Caco-2 (cell line): ENCODE measurements around the gene YWHAG. TPM values are rescaled to one million over a fixed set of nuclear protein-coding genes. Genes with fewer than 3 reads are reported as not detected.

Experiments used
- BruUV-seq: library from RNA; stranded (reverse); fragments of 400-500 nt; replicated peaks from 2 replicates; lab custom pipeline; 2021; lab: Mats Ljungman, UMichigan
- CTCF ChIA-PET: fragments of 300-600 bp; sonication (Branson Sonifier 250); formaldehyde crosslinking; loops from one replicate; lab custom pipeline; 2022; ENCODE audit warnings: antibody characterized with exemption; lab: Charles Lee
- POLR2A ChIA-PET: fragments of 300-600 bp; sonication (Branson Sonifier 250); formaldehyde crosslinking; loops from one replicate; lab custom pipeline; 2022; ENCODE audit warnings: antibody characterized with exemption; lab: Charles Lee
- DNase-seq, 2 experiments: peaks; one replicate each; pipeline versions ENCODE4 v3.0.0 to v3.0.0-alpha.2; 2020 to 2022
- H3K27me3 ChIP-seq: replicated peaks from 2 replicates; pipeline ENCODE4 v1.6.0; 2011; ENCODE audit warnings: low read length; ENCODE audit not compliant: control insufficient read depth, insufficient read depth
- H3K36me3 ChIP-seq: 2 replicates; pipeline ENCODE4 v1.5.1; 2011; ENCODE audit warnings: low read length; ENCODE audit not compliant: control insufficient read depth, insufficient read depth
- H3K4me1 ChIP-seq: fragments of 250-450 bp; sonication (Bioruptor Pico); 2 replicates; pipeline ENCODE4 v1.5.1; 2020; ENCODE audit warnings: mild to moderate bottlenecking
- H3K4me3 ChIP-seq: 2 replicates; pipeline ENCODE4 v1.5.1; 2011; ENCODE audit warnings: low read depth, mild to moderate bottlenecking, control low read depth, low read length
- H3K9me3 ChIP-seq: fragments of 250-450 bp; sonication (Bioruptor Pico); 2 replicates; pipeline ENCODE4 v1.5.1; 2020; ENCODE audit warnings: mild to moderate bottlenecking, moderate library complexity
- H3K27ac Mint-ChIP-seq: one replicate; pipeline ENCODE4 v1.8.0; 2022; ENCODE audit warnings: mixed read lengths; ENCODE audit not compliant: unreplicated experiment
- H3K27me3 Mint-ChIP-seq: one replicate; pipeline ENCODE4 v1.8.0; 2022; ENCODE audit warnings: mixed read lengths; ENCODE audit not compliant: insufficient read depth, unreplicated experiment
- H3K36me3 Mint-ChIP-seq: one replicate; pipeline ENCODE4 v1.8.0; 2022; ENCODE audit warnings: mild to moderate bottlenecking, mixed read lengths; ENCODE audit not compliant: insufficient read depth, unreplicated experiment
- H3K4me1 Mint-ChIP-seq: one replicate; pipeline ENCODE4 v1.8.0; 2022; ENCODE audit warnings: low read depth, mixed read lengths; ENCODE audit not compliant: unreplicated experiment
- H3K4me3 Mint-ChIP-seq: one replicate; pipeline ENCODE4 v1.8.0; 2022; ENCODE audit warnings: mild to moderate bottlenecking, moderate library complexity, mixed read lengths; ENCODE audit not compliant: unreplicated experiment
- H3K9me3 Mint-ChIP-seq: one replicate; pipeline ENCODE4 v1.8.0; 2022; ENCODE audit warnings: mixed read lengths; ENCODE audit not compliant: unreplicated experiment
- CTCF ChIP-seq, 2 experiments: fragments of 200-600 bp in 1 of 2; IDR thresholded peaks; 1 replicate in 1 of 2; 2 replicates in 1 of 2; pipeline versions ENCODE4 v1.5.1 to v1.8.0; 2011 to 2022; ENCODE audit warnings: antibody characterized with exemption in 1 of 2, control low read depth in 1 of 2, inconsistent platforms in 1 of 2, low read depth in 1 of 2, low read length in 1 of 2, mild to moderate bottlenecking in 1 of 2, moderate library complexity in 1 of 2; ENCODE audit not compliant: insufficient read depth in 1 of 2, severe bottlenecking in 1 of 2, unreplicated experiment in 1 of 2
- intact Hi-C: fragments of 100-400 bp; cut with micrococcal nuclease; formaldehyde crosslinking; loops from one replicate; pipeline ENCODE4 v1.10.0; 2022; ENCODE audit not compliant: unreplicated experiment
- total RNA-seq: library from RNA; stranded (reverse); gene quantifications from 2 replicates; pipeline ENCODE4 v1.2.3, GENCODE V29; 2022

The YWHAG gene
- total RNA-seq, 1 experiment from 2014 or later: 150 TPM

- intact Hi-C loops: loop anchor here (1.0 kb wide), 2 partner anchors 11 to 12 kb away; no protein-coding TSS in a partner anchor
- TSS peak; percentile 90 for BruUV-seq
- CTCF ChIA-PET: interaction anchor here (1.4 to 2.2 kb wide), 2 partner anchors 10 to 11 kb away, joined by 5 to 13 read pairs; no protein-coding TSS in a partner anchor
- peak within 1 kb of the TSS; percentile 91 for H3K4me3 Mint-ChIP-seq
- Histone ChIP-seq H3K27me3 (no peaks in the 10 kb centered on the region), H3K4me1 (peaks cover 18% of the 10 kb centered on the region), H3K9me3 (no peaks in the 10 kb centered on the region), H3K4me3 (peak within 1 kb of the TSS; percentile 77), H3K36me3 (no peaks in the 10 kb centered on the region)
- H3K27ac Mint-ChIP-seq: peak within 1 kb of the TSS; percentile 77
- no peak for TF ChIP-seq CTCF (IDR thresholded peaks at IDR 0.05; ENCODE audit: insufficient read depth in 1 of 2, low read depth in 1 of 2, low read length in 1 of 2, severe bottlenecking in 1 of 2, unreplicated experiment in 1 of 2)
- POLR2A ChIA-PET: no interaction called here
- H3K27me3 Mint-ChIP-seq: no peaks in the 10 kb centered on the region
- DNase-seq: peak; percentile 82 to 86
- peaks cover 6% of the 10 kb centered on the region for H3K4me1 Mint-ChIP-seq
- H3K9me3 Mint-ChIP-seq: no peaks in the 10 kb centered on the region
- H3K36me3 Mint-ChIP-seq: peaks cover 7% of the 10 kb centered on the region
Observed at GRCh38 chr7:76302347-76303201, 56.2 kb downstream of the YWHAG start, which contains the start of gene HSPB1. Gene HSPB1, plus strand, starts transcription at chr7:76302673. Its CDS starts 40 bp downstream, at chr7:76302713.

GRCh38 chr7:76301000-76301399 is 57.8 kb downstream of the YWHAG start:
- ChIA-PET CTCF (no interaction called here), POLR2A (no interaction called here)
- Histone ChIP-seq H3K4me3 (no peak overlapping the region), H3K4me1 (peaks cover 18% of the 10 kb centered on the region), H3K9me3 (no peaks in the 10 kb centered on the region), H3K36me3 (no peaks in the 10 kb centered on the region), H3K27me3 (no peaks in the 10 kb centered on the region)
- Mint-ChIP-seq H3K9me3 (no peaks in the 10 kb centered on the region), H3K4me1 (peaks cover 6% of the 10 kb centered on the region), H3K27me3 (no peaks in the 10 kb centered on the region), H3K36me3 (peaks cover 7% of the 10 kb centered on the region), H3K27ac (no peak overlapping the region), H3K4me3 (no peak overlapping the region)
- DNase-seq: no peak
- no TSS peak for BruUV-seq
- TF ChIP-seq CTCF (IDR thresholded peaks at IDR 0.05; ENCODE audit: insufficient read depth in 1 of 2, low read depth in 1 of 2, low read length in 1 of 2, severe bottlenecking in 1 of 2, unreplicated experiment in 1 of 2): no peak
- intact Hi-C loops: no loop called here

GRCh38 chr7:76300166-76300731 is 58.5 kb downstream of the YWHAG start:
- ChIA-PET POLR2A (no interaction called here), CTCF (no interaction called here)

More at GRCh38 chr7:76300166-76300731, 58.5 kb downstream of the YWHAG start:
- no peak overlapping the region for H3K27ac Mint-ChIP-seq
- Histone ChIP-seq H3K9me3 (no peaks in the 10 kb centered on the region), H3K4me1 (peaks cover 18% of the 10 kb centered on the region), H3K4me3 (no peak overlapping the region), H3K27me3 (no peaks in the 10 kb centered on the region), H3K36me3 (no peaks in the 10 kb centered on the region)
- no TSS peak for BruUV-seq
- TF ChIP-seq CTCF (IDR thresholded peaks at IDR 0.05; ENCODE audit: insufficient read depth in 1 of 2, low read depth in 1 of 2, low read length in 1 of 2, severe bottlenecking in 1 of 2, unreplicated experiment in 1 of 2): no peak
- no peak for DNase-seq
- no peak overlapping the region for H3K4me3 Mint-ChIP-seq
- H3K27me3 Mint-ChIP-seq: no peaks in the 10 kb centered on the region
- no peaks in the 10 kb centered on the region for H3K9me3 Mint-ChIP-seq
- intact Hi-C loops: no loop called here
- peaks cover 6% of the 10 kb centered on the region for H3K4me1 Mint-ChIP-seq
- peaks cover 7% of the 10 kb centered on the region for H3K36me3 Mint-ChIP-seq
